Measurements from ENCODE around the gene COBLL1. TPM values are rescaled to one million over a fixed set of nuclear protein-coding genes. Genes with fewer than 3 reads are reported as not detected.

Gene COBLL1
- total RNA-seq, 2 experiments from 2014 or later = 0.53 TPM; not detected in 1

DNA sequence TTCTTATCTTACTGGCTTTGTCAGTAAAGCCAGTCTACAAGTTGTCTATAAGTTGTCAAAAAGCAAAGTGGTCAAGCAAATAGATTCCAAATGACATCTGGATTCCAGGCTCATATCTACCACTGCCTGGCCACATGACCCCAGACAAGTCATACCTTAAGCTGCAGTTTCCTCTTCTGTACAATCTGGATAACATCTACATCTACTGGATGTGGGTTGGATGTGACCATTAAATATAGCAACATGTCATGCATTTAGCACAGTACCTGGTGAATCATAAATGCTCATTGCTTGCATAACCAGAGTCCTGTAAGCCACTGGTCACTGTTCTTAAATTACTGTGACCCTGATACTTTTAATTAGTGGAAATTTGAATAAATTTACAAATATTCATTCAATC is 16.8 kb downstream of the COBLL1 start:
- H3K4me1 Mint-ChIP-seq (ENCODE audit: low read depth) = no peaks in the 10 kb centered on the region
- DNase-seq = no peak
- ChIA-PET POLR2A (no interaction called here), CTCF (no interaction called here)
- H3K9me3 ChIP-seq (ENCODE audit: control insufficient read depth in 1 of 2, insufficient read depth in 1 of 2, low read length in 2 of 2) = no peaks in the 10 kb centered on the region
- no peaks in the 10 kb centered on the region for H3K36me3 Mint-ChIP-seq (ENCODE audit: low read depth)
- H3K4me3 ChIP-seq (ENCODE audit: low read length) = no peak overlapping the region
- TF ChIP-seq, protein P1, sequence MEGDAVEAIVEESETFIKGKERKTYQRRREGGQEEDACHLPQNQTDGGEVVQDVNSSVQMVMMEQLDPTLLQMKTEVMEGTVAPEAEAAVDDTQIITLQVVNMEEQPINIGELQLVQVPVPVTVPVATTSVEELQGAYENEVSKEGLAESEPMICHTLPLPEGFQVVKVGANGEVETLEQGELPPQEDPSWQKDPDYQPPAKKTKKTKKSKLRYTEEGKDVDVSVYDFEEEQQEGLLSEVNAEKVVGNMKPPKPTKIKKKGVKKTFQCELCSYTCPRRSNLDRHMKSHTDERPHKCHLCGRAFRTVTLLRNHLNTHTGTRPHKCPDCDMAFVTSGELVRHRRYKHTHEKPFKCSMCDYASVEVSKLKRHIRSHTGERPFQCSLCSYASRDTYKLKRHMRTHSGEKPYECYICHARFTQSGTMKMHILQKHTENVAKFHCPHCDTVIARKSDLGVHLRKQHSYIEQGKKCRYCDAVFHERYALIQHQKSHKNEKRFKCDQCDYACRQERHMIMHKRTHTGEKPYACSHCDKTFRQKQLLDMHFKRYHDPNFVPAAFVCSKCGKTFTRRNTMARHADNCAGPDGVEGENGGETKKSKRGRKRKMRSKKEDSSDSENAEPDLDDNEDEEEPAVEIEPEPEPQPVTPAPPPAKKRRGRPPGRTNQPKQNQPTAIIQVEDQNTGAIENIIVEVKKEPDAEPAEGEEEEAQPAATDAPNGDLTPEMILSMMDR (IDR thresholded peaks at IDR 0.05) = no peak
- ATAC-seq (ENCODE audit: poor library complexity) = no peak
- no peaks in the 10 kb centered on the region for H3K9me3 Mint-ChIP-seq
- no peak overlapping the region for H3K4me3 Mint-ChIP-seq
- H3K27ac ChIP-seq (ENCODE audit: low read depth in 1 of 2, low read length in 2 of 2) = no peak overlapping the region
- no peaks in the 10 kb centered on the region for H3K27me3 ChIP-seq (ENCODE audit: control insufficient read depth in 1 of 2, insufficient read depth in 2 of 2, low read length in 2 of 2)
- H3K36me3 ChIP-seq (ENCODE audit: insufficient read depth, low read length) = no peaks in the 10 kb centered on the region
- intact Hi-C loops (cut with DNase I, micrococcal nuclease) = no loop called here
- no peaks in the 10 kb centered on the region for H3K4me1 ChIP-seq (ENCODE audit: insufficient read depth, low read length)
- no peak overlapping the region for H3K27ac Mint-ChIP-seq
- H3K27me3 Mint-ChIP-seq = peaks cover 6% of the 10 kb centered on the region

DNA sequence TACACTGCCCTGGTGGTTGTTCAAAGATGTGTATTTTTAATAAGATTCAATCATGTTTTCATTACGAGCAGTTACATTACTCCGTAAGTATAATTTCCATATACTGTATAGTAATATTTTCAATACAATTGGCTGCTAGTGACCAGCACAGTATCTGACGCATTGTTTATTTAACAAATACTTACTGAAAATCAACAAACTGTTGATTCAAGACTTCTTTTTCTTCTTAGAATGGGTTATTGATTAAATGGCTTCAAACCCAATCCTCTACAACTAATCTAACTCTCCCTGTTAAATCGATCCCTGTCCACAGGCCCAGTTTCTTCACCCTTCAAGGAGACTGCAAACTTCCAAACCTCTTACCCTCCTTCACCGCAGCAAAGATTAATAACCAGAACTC is 18.5 kb downstream of the COBLL1 start:
- no peak overlapping the region for H3K27ac Mint-ChIP-seq
- TF ChIP-seq, protein P1 (IDR thresholded peaks at IDR 0.05) = no peak
- no peaks in the 10 kb centered on the region for H3K9me3 ChIP-seq (ENCODE audit: control insufficient read depth in 1 of 2, insufficient read depth in 1 of 2, low read length in 2 of 2)
- no peaks in the 10 kb centered on the region for H3K4me1 Mint-ChIP-seq (ENCODE audit: low read depth)
- no peak for DNase-seq
- H3K27me3 Mint-ChIP-seq = peaks cover 6% of the 10 kb centered on the region
- H3K27me3 ChIP-seq (ENCODE audit: control insufficient read depth in 1 of 2, insufficient read depth in 2 of 2, low read length in 2 of 2) = no peaks in the 10 kb centered on the region
- ChIA-PET CTCF (no interaction called here), POLR2A (no interaction called here)
- no peaks in the 10 kb centered on the region for H3K4me1 ChIP-seq (ENCODE audit: insufficient read depth, low read length)
- no peaks in the 10 kb centered on the region for H3K36me3 ChIP-seq (ENCODE audit: insufficient read depth, low read length)
- H3K27ac ChIP-seq (ENCODE audit: low read depth in 1 of 2, low read length in 2 of 2) = no peak overlapping the region
- H3K4me3 ChIP-seq (ENCODE audit: low read length) = no peak overlapping the region
- no peaks in the 10 kb centered on the region for H3K36me3 Mint-ChIP-seq (ENCODE audit: low read depth)
- intact Hi-C loops (cut with DNase I, micrococcal nuclease) = no loop called here
- ATAC-seq (ENCODE audit: poor library complexity) = no peak
- H3K9me3 Mint-ChIP-seq = no peaks in the 10 kb centered on the region
- H3K4me3 Mint-ChIP-seq = no peak overlapping the region

GRCh38 chr2:164821338-164821737 is 20.3 kb downstream of the COBLL1 start:
- intact Hi-C loops (cut with DNase I, micrococcal nuclease) = no loop called here
- ChIA-PET CTCF (no interaction called here), POLR2A (no interaction called here)
- no peak overlapping the region for H3K27ac ChIP-seq (ENCODE audit: low read depth in 1 of 2, low read length in 2 of 2)
- ATAC-seq (ENCODE audit: poor library complexity) = no peak
- H3K27me3 Mint-ChIP-seq = peaks cover 6% of the 10 kb centered on the region
- TF ChIP-seq, protein P1 (IDR thresholded peaks at IDR 0.05) = no peak
- DNase-seq = no peak
- no peaks in the 10 kb centered on the region for H3K36me3 ChIP-seq (ENCODE audit: insufficient read depth, low read length)
- no peaks in the 10 kb centered on the region for H3K4me1 Mint-ChIP-seq (ENCODE audit: low read depth)
- H3K36me3 Mint-ChIP-seq (ENCODE audit: low read depth) = no peaks in the 10 kb centered on the region
- H3K4me3 ChIP-seq (ENCODE audit: low read length) = no peak overlapping the region
- no peak overlapping the region for H3K4me3 Mint-ChIP-seq
- no peaks in the 10 kb centered on the region for H3K4me1 ChIP-seq (ENCODE audit: insufficient read depth, low read length)
- no peaks in the 10 kb centered on the region for H3K9me3 Mint-ChIP-seq
- no peak overlapping the region for H3K27ac Mint-ChIP-seq
- no peaks in the 10 kb centered on the region for H3K27me3 ChIP-seq (ENCODE audit: control insufficient read depth in 1 of 2, insufficient read depth in 2 of 2, low read length in 2 of 2)
- H3K9me3 ChIP-seq (ENCODE audit: control insufficient read depth in 1 of 2, insufficient read depth in 1 of 2, low read length in 2 of 2) = no peaks in the 10 kb centered on the region

Data from CD4-positive, alpha-beta T cell (primary cell).